HepG2 (cell line): ENCODE data around the gene KLRC4.

Source experiments
- ATF7 ChIP-seq, 2 experiments: fragments of 450-650 bp in 1 of 2; sonication (generic) in 1 of 2; formaldehyde crosslinking in 1 of 2; IDR thresholded peaks; 2 replicates each; pipeline versions ENCODE4 v1.4.0 to v1.6.1; 2016 to 2020; ENCODE audit warnings: antibody characterized with exemption in 1 of 2, mild to moderate bottlenecking in 1 of 2, missing genetic modification reagents in 1 of 2
- BRCA1 ChIP-seq: sonication (generic); formaldehyde crosslinking; IDR thresholded peaks from 2 replicates; pipeline ENCODE4 v1.4.0; 2020; ENCODE audit warnings: missing genetic modification reagents
- CTCF ChIP-seq: sonication (generic); formaldehyde crosslinking; IDR thresholded peaks from 2 replicates; pipeline ENCODE4 v1.5.0; 2020; ENCODE audit warnings: mild to moderate bottlenecking, missing genetic modification reagents, moderate library complexity
- ELF1 ChIP-seq: sonication (generic); formaldehyde crosslinking; IDR thresholded peaks from 2 replicates; pipeline ENCODE4 v1.4.0; 2020; ENCODE audit warnings: missing genetic modification reagents
- SATB2 ChIP-seq: sonication (generic); formaldehyde crosslinking; IDR thresholded peaks from 2 replicates; pipeline ENCODE4 v1.5.0; 2020; ENCODE audit warnings: missing genetic modification reagents
- TCF7L2 ChIP-seq: IDR thresholded peaks from 2 replicates; pipeline ENCODE4 v1.6.1; 2011; ENCODE audit warnings: mild to moderate bottlenecking, low read depth, low read length, moderate library complexity
- ZNF414 ChIP-seq: sonication (generic); formaldehyde crosslinking; IDR thresholded peaks from 2 replicates; pipeline ENCODE4 v1.5.0; 2020; ENCODE audit warnings: missing genetic modification reagents
- ZNF639 ChIP-seq: conservative IDR thresholded peaks from 2 replicates; pipeline ENCODE4 v1.6.1; 2018; ENCODE audit warnings: missing genetic modification reagents
- ZNF776 ChIP-seq: sonication (generic); formaldehyde crosslinking; IDR thresholded peaks from 2 replicates; pipeline ENCODE4 v1.4.0; 2020; ENCODE audit warnings: mild to moderate bottlenecking, missing genetic modification reagents

DNA sequence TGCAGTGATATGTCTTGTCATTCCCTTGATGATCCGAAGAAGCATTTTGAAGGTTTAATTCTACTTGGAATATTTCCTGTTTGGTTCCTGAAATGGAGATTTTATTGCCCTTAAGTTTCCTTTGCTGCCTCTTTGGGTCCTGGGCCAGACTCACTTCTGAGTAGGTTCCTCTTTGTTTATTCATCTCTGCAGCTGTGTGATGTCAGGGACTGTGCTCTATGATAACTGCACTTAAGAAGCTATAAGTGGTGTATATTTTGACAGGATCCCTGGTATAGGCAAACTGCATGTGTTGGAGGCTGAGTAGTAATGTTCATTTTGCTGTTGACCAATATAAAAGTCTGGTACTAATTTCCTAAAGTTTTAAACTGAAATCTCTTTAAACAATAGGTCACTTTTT is at the start of gene KLRC4:
- TF ChIP-seq CTCF (CRISPR knock-in tag) = no peak
- TF ChIP-seq BRCA1 = no peak
- no peak for TF ChIP-seq ZNF639 (CRISPR knock-in tag)
- TF ChIP-seq ZNF414 (CRISPR knock-in tag) = no peak
- no peak for TF ChIP-seq ZNF776 (CRISPR knock-in tag)
- TF ChIP-seq SATB2 (CRISPR knock-in tag) = no peak
- TF ChIP-seq ATF7 (IDR thresholded peaks at IDR 0.05) = no peak
- no peak for TF ChIP-seq ATF7 (CRISPR knock-in tag; IDR thresholded peaks at IDR 0.05)
- no peak for TF ChIP-seq ELF1
- TF ChIP-seq TCF7L2 = no peak
